Measurements from ENCODE around the gene DKC1.

Gene DKC1

GRCh38 chrX:154812341-154813101 lies 49.9 kb downstream of the DKC1 start (continued):
- peak; percentile 91 for TF ChIP-seq ZNF394 (tag by site-specific recombination; IDR thresholded peaks at IDR 0.05; ENCODE audit: borderline replicate concordance)
- 0 out of 2 replicates have a peak, but pooled peaks have one; percentile 66 for TF ChIP-seq ZNF433 (tag by site-specific recombination; IDR thresholded peaks at IDR 0.05; ENCODE audit: low read depth)
- TF ChIP-seq IKZF3 (tag by site-specific recombination; IDR thresholded peaks at IDR 0.05), result no peak
- TF ChIP-seq ZNF654 (tag by site-specific recombination; IDR thresholded peaks at IDR 0.05; ENCODE audit: low read depth), result peak; percentile 27
- TF ChIP-seq ZNF623 (tag by site-specific recombination; IDR thresholded peaks at IDR 0.05), result peak; percentile 70
- peak; percentile 48 for TF ChIP-seq ZNF510 (tag by site-specific recombination; IDR thresholded peaks at IDR 0.05; ENCODE audit: insufficient replicate concordance)
- TF ChIP-seq ZNF121 (tag by site-specific recombination; IDR thresholded peaks at IDR 0.05), result 0 out of 2 replicates have a peak, but pooled peaks have one; percentile 17
- TF ChIP-seq ZNF555 (tag by site-specific recombination; conservative IDR thresholded peaks at IDR 0.05), result peak; percentile 74
- peak; percentile 83 for TF ChIP-seq ZNF558 (tag by site-specific recombination; IDR thresholded peaks at IDR 0.05)
- TF ChIP-seq ZNF2 (tag by site-specific recombination; IDR thresholded peaks at IDR 0.05), result no peak
- TF ChIP-seq ZBTB8A (tag by site-specific recombination; IDR thresholded peaks at IDR 0.05), result peak; percentile 73
- TF ChIP-seq ZNF449 (tag by site-specific recombination; IDR thresholded peaks at IDR 0.05), result no peak
- no peak for TF ChIP-seq ZNF658 (tag by site-specific recombination; IDR thresholded peaks at IDR 0.05)
- no peak for TF ChIP-seq ZNF362 (tag by site-specific recombination; IDR thresholded peaks at IDR 0.05)
- TF ChIP-seq ZNF248 (tag by site-specific recombination; IDR thresholded peaks at IDR 0.05), result no peak
- 0 out of 2 replicates have a peak, but pooled peaks have one; percentile 36 for TF ChIP-seq ZNF19 (tag by site-specific recombination; IDR thresholded peaks at IDR 0.05; ENCODE audit: low read depth)
- TF ChIP-seq ZNF560 (tag by site-specific recombination; IDR thresholded peaks at IDR 0.05; ENCODE audit: borderline replicate concordance), result peak; percentile 67; the same call in 1 of the 2 replicates
- TF ChIP-seq ZNF426 (tag by site-specific recombination; IDR thresholded peaks at IDR 0.05), result peak; percentile 82
- TF ChIP-seq ZNF140 (tag by site-specific recombination; IDR thresholded peaks at IDR 0.05), result peak; percentile 60; the same call in 1 of the 2 replicates
- TF ChIP-seq ZNF202 (tag by site-specific recombination; IDR thresholded peaks at IDR 0.05; ENCODE audit: borderline replicate concordance), result 0 out of 2 replicates have a peak, but pooled peaks have one; percentile 49

DNA sequence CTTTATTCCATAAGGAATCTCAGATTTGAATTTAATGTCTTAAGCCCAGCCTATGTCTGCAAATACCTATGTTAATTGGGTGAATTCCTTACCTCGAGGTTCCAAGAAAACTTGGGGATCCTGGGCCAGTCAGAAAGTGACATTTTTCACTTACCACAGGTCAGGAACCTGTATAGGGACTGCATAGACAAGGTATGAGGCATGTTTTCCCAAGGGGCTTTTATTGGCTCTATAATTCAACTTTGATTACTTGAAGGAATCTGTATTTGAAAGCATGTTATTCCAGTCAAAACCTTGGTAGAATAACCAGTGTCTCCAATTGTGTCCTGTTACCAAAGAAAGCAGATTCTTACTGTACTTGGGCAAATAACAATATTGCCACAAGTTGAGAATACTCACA lies 51.1 kb downstream of the DKC1 start:
- POLR2A ChIA-PET, result no interaction called here
- Histone ChIP-seq H3K4me1 (ENCODE audit: control insufficient read depth, insufficient read depth, low read length) (peaks cover 4% of the 10 kb centered on the region; the same call in 1 of the 2 replicates), H3K27ac (ENCODE audit: extremely low read depth, low read depth, low read length) (no peak overlapping the region), H3K4me3 (ENCODE audit: low read depth, low read length) (no peak overlapping the region), H3K9me3 (ENCODE audit: control insufficient read depth, insufficient read depth, low read depth, low read length) (no peaks in the 10 kb centered on the region; the same call in 1 of the 2 replicates), H3K36me3 (ENCODE audit: control insufficient read depth in 2 of 2, insufficient read depth in 1 of 2, low read length in 2 of 2) (no peaks in the 10 kb centered on the region)
- TF ChIP-seq ZBTB20 (tag by site-specific recombination; IDR thresholded peaks at IDR 0.05) (peak; percentile 69), ZNF37A (tag by site-specific recombination; IDR thresholded peaks at IDR 0.05) (no peak)
- CTCF ChIA-PET, result interaction anchor here (0.6 kb wide), 1 partner anchor 35 kb away, joined by 3 read pairs; no protein-coding TSS in a partner anchor
